ENCODE data around the gene SYT7.

Gene SYT7

DNA sequence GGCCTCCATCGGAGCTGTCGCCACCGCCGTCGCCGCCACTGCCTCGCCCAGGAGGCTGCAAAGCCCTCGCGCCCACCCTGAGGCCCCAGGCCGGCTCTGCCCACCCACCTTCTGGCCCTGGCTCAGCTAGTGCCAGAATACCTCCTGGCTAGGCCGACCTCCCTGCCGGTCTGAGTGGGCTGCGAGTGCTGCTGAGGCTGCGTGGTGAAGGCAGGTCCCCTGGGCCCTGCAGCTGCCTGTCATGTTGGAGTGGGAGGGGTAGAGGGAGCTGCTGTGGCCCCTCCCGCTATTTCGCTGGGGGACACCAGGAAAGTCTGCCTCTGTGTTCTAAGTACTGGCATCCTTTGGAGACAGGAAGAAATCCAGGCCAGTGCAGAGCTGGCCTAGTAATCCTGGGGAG, 38.2 kb downstream of the SYT7 start:
- in situ Hi-C loops (cut with MboI; ENCODE audit: low pct_unique_long_range_greater_than_20kb, low sequenced_read_pairs) = no loop called here
- no peak for DNase-seq

DNA sequence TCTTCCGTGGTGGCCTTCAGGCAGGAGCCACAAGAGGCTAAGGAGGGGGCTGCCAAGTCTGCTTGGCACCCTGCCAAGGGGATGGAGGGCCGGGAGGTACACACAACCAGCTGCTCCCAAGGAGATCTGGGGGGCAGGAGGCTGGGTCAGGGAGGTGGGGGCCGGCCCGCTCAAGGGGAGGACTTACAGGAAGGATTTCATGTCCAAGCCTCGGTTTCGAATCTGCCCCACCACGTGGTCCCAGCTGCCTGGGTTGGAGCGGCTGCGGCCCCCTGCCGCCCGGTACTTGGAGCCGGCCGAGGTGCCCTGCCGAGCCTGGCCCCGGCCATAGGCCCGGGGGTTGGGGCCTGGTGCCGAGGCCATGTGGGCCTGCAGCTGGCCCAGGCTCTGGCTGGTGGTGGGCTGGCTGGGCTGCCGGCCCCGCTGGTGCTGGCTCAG, 38.8 kb downstream of the SYT7 start:
- no peak for DNase-seq
- in situ Hi-C loops (cut with MboI; ENCODE audit: low pct_unique_long_range_greater_than_20kb, low sequenced_read_pairs) = no loop called here

DNA sequence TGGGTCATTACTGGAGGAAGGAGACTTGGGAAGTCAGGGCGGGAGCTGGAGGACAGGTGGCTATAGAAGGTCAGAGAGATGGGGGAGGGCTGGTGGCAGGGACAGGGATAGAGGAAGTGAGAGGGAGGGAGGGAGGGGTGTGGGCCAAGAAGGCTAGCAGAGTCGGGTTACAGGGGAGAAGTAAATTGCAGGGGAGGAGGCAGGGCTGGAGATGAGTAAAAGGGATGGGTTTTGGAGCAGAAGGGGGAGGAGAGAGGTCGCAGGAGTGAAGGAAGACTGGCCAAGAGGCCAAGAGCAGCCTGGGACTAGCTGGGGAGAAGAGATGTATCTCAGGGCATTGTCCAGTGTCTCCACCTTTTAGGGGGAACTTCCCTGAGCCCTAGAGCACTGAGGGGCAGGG, 39.3 kb downstream of the SYT7 start:
- DNase-seq = peak; percentile 55
- in situ Hi-C loops (cut with MboI; ENCODE audit: low pct_unique_long_range_greater_than_20kb, low sequenced_read_pairs) = no loop called here

DNA sequence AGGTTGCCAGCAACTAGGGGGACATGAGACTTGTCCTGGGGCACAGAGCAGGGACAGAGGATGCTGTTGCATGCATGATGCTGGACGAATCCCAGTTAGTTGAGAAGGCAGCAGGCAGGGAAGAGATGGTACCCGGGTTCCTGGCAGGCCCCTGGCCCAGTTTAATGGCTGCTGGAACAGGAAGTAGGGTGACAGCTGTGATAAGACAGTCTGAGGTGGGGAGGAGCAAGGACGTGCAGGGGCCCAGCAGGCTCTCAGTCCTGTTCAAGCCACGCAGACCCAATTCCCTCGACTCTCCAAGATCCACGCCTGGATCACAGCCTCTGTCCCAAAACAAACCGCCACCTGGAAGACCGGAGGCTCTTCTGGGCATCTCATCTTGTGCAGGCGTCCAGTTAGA, 40.3 kb downstream of the SYT7 start:
- in situ Hi-C loops (cut with MboI; ENCODE audit: low pct_unique_long_range_greater_than_20kb, low sequenced_read_pairs) = no loop called here
- no peak for DNase-seq

DNA sequence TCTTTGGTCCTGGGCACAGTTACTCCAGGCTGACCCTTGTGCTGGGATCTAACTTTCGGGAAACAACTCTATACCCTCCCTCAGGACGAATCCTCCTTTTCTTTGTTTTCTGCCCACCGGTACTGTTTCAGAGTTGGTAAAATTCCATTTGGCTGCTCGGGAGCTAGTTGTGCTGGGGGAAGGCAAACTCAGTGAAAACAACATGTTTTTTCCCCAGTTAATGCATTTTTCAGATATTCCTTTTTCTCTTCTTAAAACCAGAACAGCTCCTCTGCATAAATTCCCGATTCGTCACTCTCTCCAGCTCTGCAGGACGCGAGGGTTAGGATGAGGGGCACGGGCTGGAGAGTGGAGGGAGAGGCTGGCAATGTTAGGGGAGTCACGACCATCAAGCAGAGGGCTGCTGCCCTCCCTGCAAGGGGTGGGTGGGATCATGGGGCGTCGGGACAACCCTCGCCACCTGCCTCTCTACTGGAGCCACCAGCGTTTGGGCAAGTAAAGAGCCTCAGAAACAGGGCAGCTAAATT, 41.0 kb downstream of the SYT7 start:
- no peak for DNase-seq
- in situ Hi-C loops (cut with MboI; ENCODE audit: low pct_unique_long_range_greater_than_20kb, low sequenced_read_pairs) = no loop called here

DNA sequence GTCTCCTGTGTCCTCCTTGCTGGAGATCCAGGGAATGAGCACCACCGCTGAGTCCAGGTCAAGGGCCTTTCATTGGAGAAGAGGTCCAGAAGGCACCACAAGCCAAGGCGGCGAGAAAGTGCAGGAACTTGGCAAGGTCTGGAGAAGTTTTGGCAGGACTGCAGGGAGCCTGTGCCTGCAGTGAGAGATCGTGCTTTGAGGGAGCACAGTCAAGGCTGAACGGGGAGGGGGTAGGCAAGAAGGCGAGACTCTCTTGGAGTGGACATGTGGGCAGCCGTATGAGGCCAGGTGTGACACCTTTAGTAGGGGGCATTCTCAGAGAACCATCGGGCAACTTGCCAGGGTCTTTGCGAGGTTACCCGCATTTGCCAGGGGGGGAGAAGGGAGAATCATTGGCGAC, 41.9 kb downstream of the SYT7 start:
- in situ Hi-C loops (cut with MboI; ENCODE audit: low pct_unique_long_range_greater_than_20kb, low sequenced_read_pairs) = no loop called here
- no peak for DNase-seq

DNA sequence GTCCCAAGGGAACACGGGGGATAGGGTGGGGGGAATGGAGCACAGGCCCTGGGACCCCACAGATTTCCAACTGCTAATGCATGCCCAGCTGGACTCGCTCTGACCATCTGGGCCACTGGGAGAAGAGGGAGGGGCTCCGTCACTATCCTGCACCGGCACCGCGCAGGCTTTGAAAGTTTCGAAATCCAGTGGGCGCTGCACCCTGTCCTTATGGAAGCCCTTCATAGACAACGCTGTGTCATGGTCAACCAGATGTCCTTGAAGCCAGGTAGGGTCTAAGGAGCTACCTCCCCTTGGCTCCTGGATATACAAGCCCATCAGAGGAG, 42.3 kb downstream of the SYT7 start:
- DNase-seq = no peak
- in situ Hi-C loops (cut with MboI; ENCODE audit: low pct_unique_long_range_greater_than_20kb, low sequenced_read_pairs) = no loop called here

DNA sequence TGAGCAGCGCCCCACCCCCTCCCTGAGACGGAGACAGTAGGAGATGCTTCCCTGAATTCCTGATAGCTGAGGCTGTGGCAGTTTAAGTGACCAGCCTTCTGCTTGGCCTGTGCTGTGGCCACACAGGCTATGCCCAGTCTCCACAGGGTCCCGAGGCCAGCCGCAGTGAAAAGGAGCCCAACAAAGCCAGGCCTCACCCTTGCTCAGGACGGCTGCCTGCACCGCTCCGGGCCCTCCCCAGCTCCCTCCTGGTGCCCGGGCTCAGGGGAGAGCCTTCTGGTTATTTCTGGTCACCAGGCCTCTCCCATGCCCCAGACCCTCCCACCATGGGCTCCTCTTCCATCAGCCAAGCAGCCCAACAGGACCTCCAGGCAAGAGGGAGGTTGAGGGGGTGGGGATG, 43.5 kb downstream of the SYT7 start:
- no peak for DNase-seq
- in situ Hi-C loops (cut with MboI; ENCODE audit: low pct_unique_long_range_greater_than_20kb, low sequenced_read_pairs) = no loop called here

DNA sequence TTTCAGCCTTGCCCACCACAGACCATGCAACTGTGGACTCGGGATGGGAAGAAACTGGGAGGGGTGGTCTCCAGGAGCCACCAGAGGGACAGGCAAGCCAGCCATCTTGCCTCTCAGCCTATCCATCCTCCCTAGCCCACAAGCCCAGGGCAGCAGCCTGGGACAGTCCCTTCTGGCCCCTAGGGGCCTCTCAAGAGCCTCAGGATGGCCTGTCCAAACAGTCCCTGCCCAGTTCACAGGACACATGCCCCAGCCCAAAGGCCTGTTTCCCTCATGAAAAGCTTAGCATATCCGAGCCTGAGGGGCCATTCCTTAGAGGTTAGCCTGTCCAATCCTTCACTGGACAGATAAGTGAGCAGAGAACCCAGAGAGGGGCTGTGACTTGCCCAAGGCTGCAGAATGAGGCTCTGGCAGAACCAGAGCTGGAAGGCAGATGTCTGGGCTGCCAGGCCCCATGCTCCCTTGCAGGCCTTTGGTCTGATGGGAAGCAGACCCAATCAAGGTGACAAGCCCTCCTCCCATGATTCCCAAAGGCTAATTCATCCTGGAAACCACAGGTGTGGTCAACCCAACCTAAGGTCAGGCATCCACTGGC, 44.1 kb downstream of the SYT7 start:
- no peak for DNase-seq
- in situ Hi-C loops (cut with MboI; ENCODE audit: low pct_unique_long_range_greater_than_20kb, low sequenced_read_pairs) = no loop called here

DNA sequence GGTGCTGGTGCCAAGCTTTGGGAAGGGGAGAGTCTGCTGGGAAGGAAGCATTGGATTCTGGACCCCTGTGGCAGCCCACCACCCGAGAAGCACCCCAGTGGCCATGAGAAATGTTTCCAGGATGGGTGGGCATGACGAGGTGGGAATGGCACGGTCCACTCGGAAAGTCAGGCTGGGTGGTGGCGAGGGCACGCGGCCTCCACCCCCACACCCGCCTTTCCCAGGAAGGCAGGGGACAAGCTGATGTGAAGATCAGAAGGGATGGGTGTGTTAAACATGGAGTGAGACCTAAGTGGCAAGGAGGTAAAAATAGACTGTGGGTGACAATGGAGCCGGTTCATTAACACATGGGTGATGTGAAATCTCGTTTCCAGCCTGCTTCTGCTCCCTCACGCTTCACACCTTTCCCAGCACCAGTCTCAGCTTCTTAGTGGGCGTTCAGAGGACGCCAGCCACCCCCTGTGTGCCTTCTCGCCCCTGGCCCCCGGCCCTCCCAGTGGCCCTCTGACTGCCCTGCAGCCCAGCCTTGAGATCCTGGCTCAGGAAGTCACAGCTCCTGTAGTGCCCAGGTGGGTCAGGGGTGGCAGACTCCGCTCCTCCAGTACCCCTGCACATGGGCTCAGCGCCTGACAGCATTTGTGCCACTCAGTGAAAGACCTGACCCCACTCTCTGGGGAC, 44.7 kb downstream of the SYT7 start:
- in situ Hi-C loops (cut with MboI; ENCODE audit: low pct_unique_long_range_greater_than_20kb, low sequenced_read_pairs) = no loop called here
- no peak for DNase-seq

DNA sequence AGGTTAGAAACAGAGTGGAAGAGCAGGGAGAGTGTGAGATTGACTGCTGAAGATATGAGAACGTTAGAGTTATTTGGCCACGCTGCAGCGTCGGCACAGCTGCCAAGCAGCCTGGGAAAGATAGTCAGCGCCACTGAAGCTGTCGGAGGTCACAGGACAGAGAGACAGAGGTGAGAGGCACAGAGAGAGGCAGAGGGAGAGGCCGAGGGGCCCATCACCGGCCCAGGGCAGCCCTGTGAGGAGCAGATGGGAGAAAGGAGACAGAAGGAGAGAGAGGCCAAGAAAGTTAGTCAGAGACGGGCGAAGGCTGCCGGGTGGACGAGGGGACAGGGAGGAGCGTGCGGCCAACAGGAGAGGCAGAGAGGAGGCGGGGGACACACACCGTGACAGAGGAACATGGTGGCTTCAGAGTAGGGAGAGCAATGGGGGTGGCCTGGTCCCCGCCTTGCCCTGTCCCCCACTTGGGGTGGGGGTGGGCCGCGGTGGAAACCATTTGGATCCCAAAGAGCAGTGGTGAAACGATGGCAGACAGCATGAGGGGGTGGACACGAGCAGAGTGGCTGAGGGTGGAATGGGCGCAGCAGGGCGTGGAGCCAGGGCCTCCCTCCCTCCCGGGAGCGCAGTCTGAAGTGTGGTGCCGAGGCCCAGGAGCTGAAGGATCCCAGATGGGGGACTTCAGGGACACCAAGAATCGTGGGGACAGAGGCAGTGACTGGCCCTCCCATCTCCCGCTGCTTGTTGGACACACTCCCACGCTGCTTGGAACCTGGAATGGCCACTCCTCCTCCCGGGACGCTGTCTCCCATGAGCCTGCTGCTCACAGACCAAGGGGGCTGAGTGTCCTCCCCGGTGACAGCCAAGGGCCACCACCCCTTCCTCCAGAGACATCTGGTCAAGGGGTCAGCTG, 45.7 kb downstream of the SYT7 start:
- DNase-seq = no peak
- in situ Hi-C loops (cut with MboI; ENCODE audit: low pct_unique_long_range_greater_than_20kb, low sequenced_read_pairs) = no loop called here

DNA sequence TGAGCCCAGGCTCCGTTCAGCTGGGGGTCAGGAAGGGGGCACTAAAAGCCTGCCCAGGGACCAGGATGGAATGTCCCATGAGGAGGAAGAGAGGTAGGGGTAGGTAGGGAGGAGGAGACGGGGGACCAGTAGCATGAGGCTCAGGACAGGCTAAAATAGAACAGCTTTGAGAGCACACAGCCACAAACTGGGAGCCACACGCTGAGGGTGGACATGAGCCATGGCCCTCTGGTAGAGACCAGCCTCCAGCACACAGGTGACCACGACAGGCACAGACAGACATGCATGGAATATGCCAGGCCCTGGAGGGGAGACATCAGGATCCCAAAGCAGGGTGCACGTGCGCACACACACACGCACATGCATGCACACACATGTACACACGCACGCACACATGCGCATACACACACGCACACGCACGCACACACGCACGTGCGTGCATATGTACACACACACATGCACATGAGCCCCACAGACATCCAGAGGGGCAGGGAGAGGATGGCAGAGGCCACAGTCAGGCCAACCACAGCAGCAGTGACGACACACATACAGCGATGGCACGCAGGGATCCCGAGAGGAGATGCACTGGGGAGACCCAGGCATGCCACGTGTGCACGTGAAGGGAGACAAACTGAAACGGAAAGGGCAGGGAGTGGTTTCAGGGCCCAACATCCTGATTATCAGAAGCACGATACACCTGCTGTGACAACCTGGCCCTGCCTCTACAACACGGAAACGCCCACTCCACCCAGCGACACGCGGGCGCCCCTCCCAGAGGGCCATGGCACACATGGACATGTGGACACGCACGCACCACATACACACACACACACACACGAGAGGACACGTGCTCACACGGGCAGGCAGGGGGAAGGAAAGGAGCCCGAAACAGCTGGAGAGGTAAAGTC, 46.6 kb downstream of the SYT7 start:
- in situ Hi-C loops (cut with MboI; ENCODE audit: low pct_unique_long_range_greater_than_20kb, low sequenced_read_pairs) = no loop called here

DNA sequence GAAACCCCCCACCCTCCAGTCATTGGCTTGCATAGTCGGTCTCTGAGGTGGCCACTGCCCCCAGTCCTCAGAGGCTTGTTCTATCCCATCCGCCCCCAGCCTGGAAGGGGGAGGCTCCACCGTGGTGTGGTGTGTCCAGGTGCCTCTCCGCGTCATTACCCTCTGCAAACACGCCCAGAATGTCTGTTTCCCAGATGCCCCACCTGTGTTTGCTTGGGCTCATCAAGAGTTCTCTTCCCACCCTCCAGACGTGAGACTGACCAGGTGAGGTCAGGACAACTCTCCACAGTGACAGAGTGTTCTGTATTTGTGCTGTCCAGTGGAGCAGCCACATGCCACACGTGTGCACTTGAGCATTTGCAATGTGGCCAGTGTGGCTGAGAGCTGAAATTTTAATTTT, 47.5 kb downstream of the SYT7 start:
- DNase-seq = no peak
- in situ Hi-C loops (cut with MboI; ENCODE audit: low pct_unique_long_range_greater_than_20kb, low sequenced_read_pairs) = no loop called here

More for the DNA sequence above, 46.6 kb downstream of the SYT7 start:
- DNase-seq = no peak

DNA sequence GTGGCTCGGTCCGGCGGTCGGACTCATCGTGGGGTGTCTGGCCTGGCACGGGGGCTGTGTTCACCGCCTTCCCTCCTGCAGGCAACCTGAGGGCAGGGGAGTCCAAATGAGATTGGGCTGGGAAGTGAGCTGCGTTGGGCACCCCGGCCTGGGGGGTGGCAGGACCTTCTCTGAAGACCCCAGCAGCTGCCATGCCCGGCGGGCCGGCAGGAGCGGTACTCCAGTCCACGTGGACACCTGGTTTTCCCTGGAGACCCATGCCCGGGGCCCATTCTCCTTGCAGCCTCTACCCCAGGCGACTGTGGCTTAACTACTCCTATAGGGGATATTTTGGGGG, 47.9 kb downstream of the SYT7 start:
- in situ Hi-C loops (cut with MboI; ENCODE audit: low pct_unique_long_range_greater_than_20kb, low sequenced_read_pairs) = no loop called here
- no peak for DNase-seq

DNA sequence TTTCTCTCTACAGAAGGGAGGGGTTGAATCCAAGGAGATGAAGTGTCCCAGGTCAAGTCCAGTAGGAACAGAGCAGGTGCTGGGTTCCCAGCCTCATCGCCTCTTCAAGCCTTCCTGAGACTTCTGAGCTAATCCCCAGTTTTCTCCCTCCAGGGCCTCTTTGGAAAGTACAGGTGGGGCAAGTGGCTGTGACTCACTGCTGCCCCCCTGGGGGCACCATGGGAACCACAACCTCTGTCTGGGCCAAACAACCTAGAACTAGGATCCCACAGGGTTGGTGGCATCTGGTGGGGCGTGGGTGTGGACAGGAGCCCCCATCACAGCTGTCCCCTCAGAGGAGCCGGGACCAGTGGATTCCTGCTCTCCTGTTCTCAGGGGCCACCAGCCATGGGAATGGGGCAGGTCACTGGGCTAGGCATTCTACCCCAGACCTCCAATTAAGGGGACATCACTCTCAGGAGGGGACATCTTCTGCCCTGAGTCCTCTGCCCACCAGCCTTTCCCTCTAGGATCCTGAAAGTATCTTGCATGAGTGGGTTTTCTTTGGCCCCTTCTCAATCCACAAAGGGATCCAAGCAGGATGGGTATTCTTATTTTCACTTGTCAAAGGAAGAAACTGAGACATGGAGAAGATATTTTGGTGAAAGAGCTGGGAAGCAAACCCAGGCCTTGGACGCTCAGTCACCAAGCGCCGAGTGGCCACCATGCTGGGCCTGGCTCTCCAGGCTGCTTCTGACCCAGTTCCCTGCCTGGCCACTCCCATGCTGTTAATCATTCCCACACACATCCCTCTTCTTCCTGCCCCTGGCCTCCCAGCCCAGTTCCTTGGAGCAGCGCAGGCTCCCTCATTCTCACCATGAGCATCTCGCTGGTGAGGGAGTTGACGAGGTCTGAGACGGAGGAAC, 48.5 kb downstream of the SYT7 start:
- in situ Hi-C loops (cut with MboI; ENCODE audit: low pct_unique_long_range_greater_than_20kb, low sequenced_read_pairs) = no loop called here
- peak; percentile 75 for DNase-seq

DNA sequence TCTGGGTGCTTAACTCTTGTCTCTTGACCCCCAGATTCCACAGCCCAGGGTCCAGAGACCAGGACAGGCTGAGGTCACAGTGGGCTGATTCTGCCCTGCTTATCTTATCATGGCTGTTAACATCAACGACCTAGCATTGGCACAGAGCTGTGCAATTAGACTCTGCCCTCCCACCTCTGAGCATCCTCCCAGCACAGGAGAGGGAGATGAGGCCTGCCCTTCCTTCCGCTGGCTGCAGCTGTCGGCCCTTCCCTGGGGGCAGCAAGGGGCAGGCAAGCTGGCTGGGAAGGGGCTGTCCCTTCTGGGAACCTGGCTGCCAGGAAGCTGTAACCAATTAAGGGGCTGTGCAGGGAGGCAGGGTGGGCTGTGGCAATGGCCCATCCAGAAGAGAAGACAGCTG, 49.8 kb downstream of the SYT7 start:
- DNase-seq = no peak
- in situ Hi-C loops (cut with MboI; ENCODE audit: low pct_unique_long_range_greater_than_20kb, low sequenced_read_pairs) = no loop called here

DNA sequence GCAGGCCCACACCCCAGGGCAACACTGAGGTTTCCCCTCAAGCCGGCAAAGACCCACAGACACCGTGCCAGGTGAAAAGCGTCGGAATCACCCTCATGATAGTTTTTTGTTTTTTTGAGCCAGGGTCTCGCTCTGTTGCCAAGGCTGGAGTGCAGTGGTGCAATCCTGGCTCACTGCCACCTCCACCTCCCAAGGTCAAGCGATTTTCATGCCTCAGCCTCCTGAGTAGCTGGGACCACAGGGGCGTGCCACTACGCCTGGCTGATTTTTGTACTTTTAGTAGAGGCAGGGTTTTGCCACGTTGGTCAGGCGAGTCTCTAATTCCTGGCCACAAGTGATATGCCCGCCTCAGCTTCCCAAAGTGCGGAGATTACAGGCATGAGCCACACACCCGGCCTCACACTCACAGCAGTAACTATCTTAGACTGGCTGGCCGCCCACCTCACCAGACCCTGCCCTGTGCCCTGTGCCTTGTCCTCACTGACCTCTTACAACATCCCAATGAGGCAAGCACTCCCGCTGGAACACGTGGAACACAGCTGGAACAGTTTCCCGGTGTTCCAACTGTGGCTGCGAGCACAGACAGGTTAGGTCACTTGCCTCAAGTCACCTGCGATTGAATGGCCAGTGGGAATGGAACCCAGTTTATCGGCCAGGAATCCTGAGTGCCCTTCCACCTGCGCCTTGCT, 51.2 kb downstream of the SYT7 start:
- no peak for DNase-seq
- in situ Hi-C loops (cut with MboI; ENCODE audit: low pct_unique_long_range_greater_than_20kb, low sequenced_read_pairs) = no loop called here

DNA sequence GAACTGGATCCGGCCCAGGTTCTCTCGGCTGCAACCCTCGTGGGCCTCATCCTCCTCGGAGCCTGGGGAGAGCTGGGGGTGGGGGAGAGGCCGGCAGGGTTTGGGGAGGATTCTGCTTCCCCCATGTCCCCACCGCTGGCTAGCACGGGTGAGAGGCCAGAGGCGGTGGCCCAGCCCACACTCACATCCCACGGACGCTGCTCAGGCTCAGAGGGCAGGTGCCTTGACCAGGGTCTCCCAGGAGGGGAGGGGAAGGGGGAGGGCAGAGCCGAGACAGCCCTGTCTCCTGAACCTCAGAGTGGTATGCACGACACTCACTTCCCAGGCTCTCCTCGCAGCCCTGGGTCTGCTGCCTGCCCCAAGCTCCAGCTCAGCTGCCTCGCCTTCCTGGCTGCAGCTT, 52.8 kb downstream of the SYT7 start:
- no peak for DNase-seq
- in situ Hi-C loops (cut with MboI; ENCODE audit: low pct_unique_long_range_greater_than_20kb, low sequenced_read_pairs) = no loop called here
